OCI-M2 (cell line): ENCODE results near the gene KIF26A.

Source experiments
- DNase-seq: peaks from one replicate; lab custom pipeline; 2025; ENCODE audit not compliant: unreplicated experiment; lab: John Stamatoyannopoulos, UW

The KIF26A gene

DNA sequence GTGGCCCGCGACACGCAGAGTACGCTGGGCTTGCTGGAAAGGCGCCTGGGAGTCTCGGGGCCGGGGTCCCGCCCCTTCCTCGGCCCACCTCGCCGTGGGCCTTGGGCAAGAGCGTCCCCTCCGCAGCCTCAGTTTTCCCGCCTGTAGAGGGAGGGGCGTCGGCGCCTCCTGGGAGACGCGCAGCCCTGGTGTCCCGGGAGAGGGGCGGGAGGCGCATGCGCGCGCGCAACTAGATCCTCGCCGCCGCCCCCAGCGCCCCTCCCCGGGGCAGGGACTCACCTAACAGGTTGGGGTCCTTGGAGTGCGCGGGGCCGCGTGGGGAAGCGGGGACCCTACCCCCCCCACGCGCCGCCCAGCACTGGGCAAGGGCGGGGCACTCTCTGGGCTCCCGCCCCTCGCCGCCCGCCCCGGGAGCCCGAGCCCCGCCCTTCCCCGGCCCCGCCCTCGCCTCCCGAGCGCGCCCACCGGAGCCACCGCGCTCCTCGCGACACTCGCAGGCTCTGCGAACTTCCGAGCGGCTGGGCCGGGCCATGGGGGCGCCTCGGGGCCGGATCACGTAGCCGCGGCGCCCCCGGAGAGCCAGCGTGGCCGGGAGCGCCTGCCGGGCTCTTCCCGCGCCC, at the start of gene KIF26A:
TSS of gene KIF26A (plus strand) at position 490 of the 620 bp plus-strand sequence. CDS start 136 bp downstream, outside the sequence.
- DNase-seq: no peak

- DNase-seq: no peak
Measured at GRCh38 chr14:104090071-104090748, 48.2 kb upstream of the KIF26A start.

DNA sequence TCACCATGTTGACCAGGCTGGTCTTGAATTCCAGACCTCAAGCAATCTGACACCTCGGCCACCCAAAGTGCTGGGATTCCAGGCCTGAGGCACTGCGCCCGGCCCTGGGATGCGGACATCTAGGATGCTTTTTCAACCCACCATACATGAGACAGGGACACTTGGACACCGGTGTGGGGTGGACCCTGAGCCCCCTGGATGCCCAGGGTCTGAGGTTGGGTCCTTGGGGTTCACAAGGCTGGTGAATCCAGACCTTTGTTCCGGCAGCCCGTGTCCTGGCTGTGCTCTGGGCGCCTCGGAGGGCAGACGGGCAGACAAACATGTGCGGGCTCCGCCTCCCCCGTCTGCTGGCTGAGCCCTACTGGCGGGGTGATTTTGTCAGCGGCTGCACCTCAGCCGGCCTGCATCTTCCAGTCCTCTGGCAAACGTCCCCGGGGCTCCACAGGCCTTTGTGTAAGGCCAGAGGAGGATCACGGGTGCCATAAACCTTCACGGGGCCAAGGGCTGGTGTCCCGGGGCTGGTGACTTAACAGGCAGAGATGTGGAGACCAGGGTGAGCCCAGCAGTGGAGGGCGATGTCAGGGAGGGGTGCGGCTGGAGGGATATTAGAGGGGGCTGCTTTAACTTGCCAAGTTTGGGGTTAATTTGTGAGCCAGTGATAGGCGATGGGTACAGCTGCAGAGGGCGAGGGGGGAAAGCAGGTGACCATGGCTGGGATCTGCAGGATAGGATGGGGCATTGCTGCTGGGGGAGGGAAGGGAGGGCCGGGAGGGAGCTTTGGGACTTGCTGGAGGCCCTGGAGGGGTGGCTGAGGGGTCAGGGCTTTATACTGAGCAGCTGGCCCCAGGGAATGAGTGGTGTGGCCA, 47.1 kb upstream of the KIF26A start:
- no peak for DNase-seq

GRCh38 chr14:104091927-104092771, 46.2 kb upstream of the KIF26A start:
- no peak for DNase-seq

- DNase-seq: no peak
Measured at GRCh38 chr14:104092931-104093365, 45.4 kb upstream of the KIF26A start.

DNA sequence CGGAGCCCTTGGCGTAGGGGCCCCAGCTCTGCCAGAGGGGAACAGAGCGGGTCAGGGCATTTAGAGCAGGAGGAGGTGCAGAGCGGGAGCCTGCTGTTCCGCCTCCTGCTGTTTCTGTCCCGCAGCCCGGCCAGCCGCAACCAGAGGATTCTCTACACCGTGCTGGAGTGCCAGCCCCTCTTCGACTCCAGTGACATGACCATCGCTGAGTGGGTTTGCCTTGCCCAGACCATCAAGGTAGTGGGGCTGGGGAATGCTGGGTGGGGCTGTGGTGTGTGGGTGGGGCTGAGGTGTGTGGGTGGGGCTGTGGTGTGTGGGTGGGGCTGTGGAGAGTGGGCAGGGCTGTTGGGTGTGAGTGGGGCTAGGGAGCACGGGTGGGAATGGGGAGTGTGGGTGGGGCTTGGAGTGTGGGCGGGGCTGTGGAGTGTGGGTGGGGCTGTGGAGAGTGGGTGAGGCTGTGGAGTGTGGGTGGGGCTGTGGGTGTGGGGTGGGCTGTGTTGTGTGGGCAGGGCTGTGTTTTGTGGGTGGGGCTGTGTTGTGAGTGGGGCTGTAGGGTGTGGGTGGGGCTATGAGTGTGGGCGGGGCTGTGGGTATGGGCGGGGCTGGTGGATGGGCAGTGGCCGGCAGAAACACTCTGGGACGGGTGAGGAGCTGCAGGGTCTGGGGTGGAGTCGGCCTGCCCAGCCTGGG, 44.9 kb upstream of the KIF26A start:
- DNase-seq: no peak

GRCh38 chr14:104094056-104094708, 44.2 kb upstream of the KIF26A start:
- DNase-seq: no peak

GRCh38 chr14:104094709-104095425, 43.5 kb upstream of the KIF26A start:
- DNase-seq: no peak

GRCh38 chr14:104095426-104096310, 42.7 kb upstream of the KIF26A start:
- DNase-seq: no peak

- DNase-seq: no peak
Measured at GRCh38 chr14:104096318-104096717, 42.1 kb upstream of the KIF26A start.

DNA sequence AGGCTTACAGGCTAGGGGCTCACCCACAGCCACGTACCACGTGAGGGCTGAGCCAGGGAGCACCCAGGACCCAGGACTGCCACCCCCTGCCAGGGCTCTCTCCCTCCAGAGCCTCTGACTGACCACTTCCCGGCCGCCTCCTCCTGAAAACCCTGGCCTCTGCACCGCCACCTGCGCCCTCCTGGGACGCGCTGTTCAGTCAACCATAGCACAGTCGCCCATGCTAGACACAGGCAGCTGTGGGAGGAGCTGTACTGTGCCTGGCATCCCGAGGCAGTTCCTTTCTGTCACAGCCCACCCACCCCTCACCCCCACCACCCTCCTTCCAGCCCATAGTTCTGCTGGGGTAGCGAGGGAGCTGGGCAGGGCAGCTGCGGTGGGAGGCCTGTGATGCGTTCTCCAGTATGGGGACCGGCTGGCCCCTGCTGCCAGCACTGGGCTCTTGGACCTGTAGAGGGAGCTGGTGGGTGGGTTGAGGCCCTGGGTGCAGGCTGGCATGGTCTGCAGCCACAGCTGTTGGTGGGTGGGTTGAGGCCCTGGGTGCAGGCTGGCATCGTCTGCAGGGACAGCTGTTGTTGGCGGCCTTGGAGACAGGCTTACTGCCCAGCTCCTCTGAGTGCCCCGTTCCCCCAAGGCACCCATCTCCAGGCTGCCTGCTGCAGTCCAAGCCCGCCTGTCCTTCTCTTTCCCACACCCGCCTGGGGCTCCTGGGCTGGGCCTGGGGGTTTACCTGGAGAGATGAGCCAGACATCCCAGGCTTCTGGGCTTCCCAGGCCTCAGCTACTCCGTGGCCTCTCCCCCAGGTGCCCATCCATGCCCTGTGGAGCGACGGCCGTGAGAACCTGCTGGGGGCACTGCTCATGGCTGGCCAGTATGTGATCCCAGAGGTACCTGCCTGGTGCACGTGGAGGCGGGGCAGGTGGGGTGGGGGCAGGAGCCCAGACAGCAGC, 41.4 kb upstream of the KIF26A start:
- no peak for DNase-seq

- no peak for DNase-seq
Measured at GRCh38 chr14:104098272-104099095, 39.9 kb upstream of the KIF26A start.

GRCh38 chr14:104099096-104100041, 39.0 kb upstream of the KIF26A start:
- DNase-seq: no peak

DNA sequence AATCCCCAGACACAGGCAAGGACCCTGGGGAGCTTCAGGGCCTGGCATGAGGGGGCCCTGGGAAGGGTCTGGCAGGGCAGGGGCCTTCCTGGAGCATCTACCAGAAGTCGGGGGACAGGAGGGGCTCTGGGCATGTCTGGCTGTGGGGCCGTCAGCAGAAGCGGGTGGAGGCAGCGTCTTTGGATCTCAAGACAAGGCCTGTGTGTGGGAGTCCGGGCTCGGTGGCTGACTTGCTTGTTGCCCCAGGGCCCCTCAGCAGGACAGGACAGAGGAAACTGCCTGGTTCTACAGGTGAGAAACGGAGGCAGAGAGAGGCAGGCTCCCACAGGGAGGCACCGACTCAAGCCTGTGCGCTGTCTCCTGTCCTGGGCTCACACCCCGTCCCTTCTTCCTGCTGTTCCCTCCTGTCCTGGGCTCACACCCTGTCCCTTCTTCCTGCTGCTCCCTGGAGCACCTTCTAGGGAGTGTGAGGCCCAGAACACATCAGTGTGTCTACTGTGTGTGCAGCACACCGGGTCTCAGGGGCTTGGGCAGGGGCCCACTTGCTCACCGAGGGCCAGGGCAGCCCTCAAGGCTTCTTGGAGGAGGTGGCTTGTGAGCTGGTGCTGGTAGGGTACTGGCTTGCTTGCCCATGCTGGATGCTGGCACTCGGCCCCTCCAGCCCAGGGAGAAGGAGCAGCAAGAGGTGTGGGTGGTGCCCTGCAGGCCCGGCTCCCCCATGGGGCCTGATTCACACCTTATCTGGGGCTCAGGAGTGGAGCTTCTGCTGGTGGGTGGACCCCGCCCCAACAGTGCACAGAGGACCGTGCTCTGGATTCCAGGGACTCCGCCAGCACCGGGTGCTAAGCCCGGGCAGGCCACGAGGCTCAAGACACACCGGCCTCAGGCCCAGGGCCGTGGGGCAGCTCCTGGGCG, 38.0 kb upstream of the KIF26A start:
- DNase-seq: no peak
